Vagina (tissue), 2 donors: ENCODE results near the gene APOA1. TPM values are rescaled to one million over a fixed set of nuclear protein-coding genes. Genes with fewer than 3 reads are reported as not detected.

Source experiments
- DNase-seq, 2 donors: peaks; one replicate each; pipeline ENCODE4 v3.0.0-alpha.2; 2017; ENCODE audit errors: extremely low spot score in 2 of 2
- H3K27ac ChIP-seq: fragments of 200-600 bp; sonication (generic); one replicate; pipeline ENCODE4 v1.5.1; 2019
- H3K27me3 ChIP-seq: fragments of 200-600 bp; sonication (generic); one replicate; pipeline ENCODE4 v1.5.1; 2019
- H3K36me3 ChIP-seq, 2 donors: fragments of 200-600 bp; sonication (generic); one replicate each; pipeline ENCODE4 v1.5.1; 2017 to 2019
- H3K4me1 ChIP-seq: fragments of 200-600 bp; sonication (generic); one replicate; pipeline ENCODE4 v1.5.1; 2019
- H3K4me3 ChIP-seq, 2 donors: fragments of 200-600 bp; sonication (generic); 1 replicate in 1 of 2; 2 replicates in 1 of 2; pipeline ENCODE4 v1.5.1; 2016 to 2019
- H3K9me3 ChIP-seq: fragments of 200-600 bp; sonication (generic); one replicate; pipeline ENCODE4 v1.5.1; 2019
- POLR2A ChIP-seq, 2 donors: fragments of 450-650 bp; IDR thresholded peaks; one replicate each; pipeline ENCODE4 v1.6.1; 2017; ENCODE audit warnings: antibody characterized with exemption in 2 of 2, mild to moderate bottlenecking in 2 of 2, moderate library complexity in 2 of 2
- POLR2AphosphoS5 ChIP-seq, 2 donors: sonication (generic); formaldehyde crosslinking; IDR thresholded peaks; one replicate each; pipeline ENCODE4 v1.9.0; 2017; ENCODE audit warnings: antibody characterized with exemption in 2 of 2, mild to moderate bottlenecking in 2 of 2, low read depth in 1 of 2; ENCODE audit not compliant: insufficient read depth in 1 of 2
- intact Hi-C: fragments of 100-400 bp; cut with DNase I; formaldehyde crosslinking; loops from one replicate; pipeline ENCODE4 v1.15.1; 2023
- total RNA-seq: library from RNA; depleted of rRNA; stranded (reverse); fragments of >200 nt; gene quantifications from one replicate; pipeline ENCODE4 v1.2.3, GENCODE V29; 2016
- TF ChIP-seq, protein P1 (sequence below), 3 experiments: fragments of 450-650 bp in 2 of 3; fragments of 200-600 bp in 1 of 3; sonication (generic) in 1 of 3; IDR thresholded peaks; one replicate each; pipeline ENCODE4 v1.5.1; 2017 to 2019; ENCODE audit warnings: antibody characterized with exemption in 3 of 3, mild to moderate bottlenecking in 2 of 3, moderate library complexity in 2 of 3

The APOA1 gene
- total RNA-seq, 1 donor from 2014 or later = 2.2 TPM

DNA sequence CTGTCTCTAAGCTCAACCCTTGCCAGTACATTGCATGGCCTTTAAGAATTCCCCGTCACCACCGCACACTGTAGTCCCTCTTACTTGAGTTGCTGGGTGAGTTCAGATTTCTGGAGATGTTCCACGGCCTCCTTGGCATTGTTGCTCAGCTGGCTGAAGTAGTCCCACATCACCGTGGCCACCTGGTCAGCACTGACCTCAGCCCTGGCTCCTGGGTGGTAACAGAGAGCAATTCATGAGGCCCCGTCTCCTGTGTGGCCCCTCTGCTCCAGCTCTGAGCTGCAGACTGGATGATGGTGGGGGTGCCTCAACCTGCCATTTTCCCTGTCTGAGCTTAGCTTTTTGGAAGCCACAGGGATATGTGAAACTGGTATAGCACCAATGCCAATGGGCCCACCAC lies 14.8 kb downstream of the APOA1 start:
- no peaks in the 10 kb centered on the region for H3K9me3 ChIP-seq
- no peaks in the 10 kb centered on the region for H3K27me3 ChIP-seq
- no peak overlapping the region for H3K27ac ChIP-seq
- no peaks in the 10 kb centered on the region for H3K4me1 ChIP-seq
- no peak for DNase-seq
- no peaks in the 10 kb centered on the region for H3K36me3 ChIP-seq
- intact Hi-C loops = no loop called here
- no peak for TF ChIP-seq POLR2AphosphoS5 (IDR thresholded peaks at IDR 0.05; ENCODE audit: insufficient read depth in 1 of 2, low read depth in 1 of 2)
- TF ChIP-seq POLR2A (IDR thresholded peaks at IDR 0.05) = no peak
- TF ChIP-seq, protein P1, sequence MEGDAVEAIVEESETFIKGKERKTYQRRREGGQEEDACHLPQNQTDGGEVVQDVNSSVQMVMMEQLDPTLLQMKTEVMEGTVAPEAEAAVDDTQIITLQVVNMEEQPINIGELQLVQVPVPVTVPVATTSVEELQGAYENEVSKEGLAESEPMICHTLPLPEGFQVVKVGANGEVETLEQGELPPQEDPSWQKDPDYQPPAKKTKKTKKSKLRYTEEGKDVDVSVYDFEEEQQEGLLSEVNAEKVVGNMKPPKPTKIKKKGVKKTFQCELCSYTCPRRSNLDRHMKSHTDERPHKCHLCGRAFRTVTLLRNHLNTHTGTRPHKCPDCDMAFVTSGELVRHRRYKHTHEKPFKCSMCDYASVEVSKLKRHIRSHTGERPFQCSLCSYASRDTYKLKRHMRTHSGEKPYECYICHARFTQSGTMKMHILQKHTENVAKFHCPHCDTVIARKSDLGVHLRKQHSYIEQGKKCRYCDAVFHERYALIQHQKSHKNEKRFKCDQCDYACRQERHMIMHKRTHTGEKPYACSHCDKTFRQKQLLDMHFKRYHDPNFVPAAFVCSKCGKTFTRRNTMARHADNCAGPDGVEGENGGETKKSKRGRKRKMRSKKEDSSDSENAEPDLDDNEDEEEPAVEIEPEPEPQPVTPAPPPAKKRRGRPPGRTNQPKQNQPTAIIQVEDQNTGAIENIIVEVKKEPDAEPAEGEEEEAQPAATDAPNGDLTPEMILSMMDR (IDR thresholded peaks at IDR 0.05) = no peak
- H3K4me3 ChIP-seq = no peak overlapping the region

DNA sequence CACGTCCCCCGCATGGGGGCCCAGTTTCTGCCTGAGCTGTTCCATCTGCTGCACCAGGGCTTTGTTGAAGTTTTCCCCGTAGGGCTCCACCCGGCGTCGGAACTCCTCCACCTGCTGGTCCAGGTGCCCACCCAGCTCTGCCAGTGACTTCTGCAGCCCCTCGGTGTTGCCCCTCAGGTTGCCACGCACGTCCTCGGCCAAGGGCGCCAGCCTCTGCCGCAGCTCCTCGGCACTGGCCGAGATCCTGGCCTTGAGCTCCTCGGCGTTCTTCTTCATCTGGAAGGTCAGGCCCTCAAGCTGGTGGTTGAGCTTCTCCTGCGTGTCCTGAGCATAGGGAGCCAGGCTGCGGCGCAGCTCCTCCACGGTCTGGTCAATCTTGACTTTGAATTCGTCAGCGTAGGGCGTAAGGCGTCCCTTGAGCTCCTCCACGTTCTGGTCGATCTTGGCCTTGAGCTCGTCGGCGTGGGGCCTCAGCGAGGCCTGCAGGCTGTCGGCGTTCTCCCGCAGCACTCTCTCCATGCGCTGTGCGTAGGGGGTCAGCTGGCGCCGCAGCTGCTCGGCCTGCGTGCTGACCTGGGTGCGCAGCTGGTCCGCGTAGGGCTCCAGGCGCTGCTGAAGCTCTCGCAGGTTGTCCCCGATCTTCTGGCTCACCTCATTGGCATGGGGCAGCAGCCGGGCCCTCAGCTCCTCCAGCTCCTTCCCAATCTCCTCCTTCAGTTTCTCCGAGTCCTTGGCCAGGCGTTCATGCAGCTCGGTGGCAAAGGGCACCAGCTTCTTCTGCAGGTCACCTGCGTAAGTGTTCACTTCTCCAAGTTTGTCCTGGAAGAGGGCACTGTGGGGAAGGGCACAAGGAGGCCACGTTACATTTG lies 16.1 kb downstream of the APOA1 start:
- DNase-seq = no peak
- intact Hi-C loops = no loop called here
- Histone ChIP-seq H3K9me3 (no peaks in the 10 kb centered on the region), H3K4me3 (no peak overlapping the region), H3K36me3 (no peaks in the 10 kb centered on the region), H3K27me3 (no peaks in the 10 kb centered on the region), H3K4me1 (no peaks in the 10 kb centered on the region), H3K27ac (no peak overlapping the region)
- TF ChIP-seq POLR2A (IDR thresholded peaks at IDR 0.05) (no peak), POLR2AphosphoS5 (IDR thresholded peaks at IDR 0.05; ENCODE audit: insufficient read depth in 1 of 2, low read depth in 1 of 2) (no peak)
- TF ChIP-seq, protein P1 (IDR thresholded peaks at IDR 0.05) = no peak

DNA sequence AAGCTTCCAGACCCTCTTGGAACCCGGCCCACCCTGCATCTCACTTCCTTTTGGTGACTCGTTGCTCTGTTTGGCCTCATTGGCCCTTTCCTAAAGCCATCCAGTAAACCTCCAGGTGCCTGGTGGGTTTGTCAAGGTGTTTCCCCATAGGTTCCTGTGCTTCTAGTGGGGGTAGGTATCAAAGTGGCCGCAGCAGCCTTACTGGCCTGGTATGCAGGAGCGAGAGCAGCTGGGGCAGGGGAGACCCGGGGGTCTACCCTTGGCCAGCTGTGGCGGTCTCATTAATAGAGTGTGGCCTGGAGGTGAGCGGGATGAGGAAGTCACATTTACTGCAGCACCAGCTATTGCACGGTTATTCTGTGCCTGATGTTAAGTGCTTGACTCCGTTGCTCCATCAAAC lies 18.4 kb downstream of the APOA1 start:
- no peaks in the 10 kb centered on the region for H3K4me1 ChIP-seq
- no peak overlapping the region for H3K4me3 ChIP-seq
- no peak for DNase-seq
- TF ChIP-seq POLR2AphosphoS5 (IDR thresholded peaks at IDR 0.05; ENCODE audit: insufficient read depth in 1 of 2, low read depth in 1 of 2) = no peak
- TF ChIP-seq, protein P1 (IDR thresholded peaks at IDR 0.05) = no peak
- TF ChIP-seq POLR2A (IDR thresholded peaks at IDR 0.05) = no peak
- no peaks in the 10 kb centered on the region for H3K36me3 ChIP-seq
- H3K27me3 ChIP-seq = no peaks in the 10 kb centered on the region
- H3K9me3 ChIP-seq = no peaks in the 10 kb centered on the region
- intact Hi-C loops = no loop called here
- H3K27ac ChIP-seq = no peak overlapping the region

DNA sequence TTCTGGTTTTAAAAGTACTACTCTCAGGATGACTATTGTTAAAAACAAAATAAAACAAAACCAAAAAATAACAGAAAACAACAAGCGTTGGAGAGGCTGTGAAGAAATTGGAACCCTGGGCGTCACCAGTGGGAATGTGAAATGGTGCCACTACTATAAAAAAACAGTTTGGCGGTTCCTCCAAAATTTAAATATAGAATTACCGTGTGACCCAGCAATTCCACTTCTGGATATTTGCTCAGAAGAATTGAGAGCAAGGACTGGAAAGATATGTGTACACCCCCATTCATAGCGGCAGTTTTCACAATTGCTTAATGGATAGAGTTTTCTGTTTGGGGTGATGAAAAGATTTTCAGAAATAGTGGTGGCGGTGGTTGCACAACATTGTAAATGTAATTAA lies 22.9 kb downstream of the APOA1 start:
- Histone ChIP-seq H3K27me3 (no peaks in the 10 kb centered on the region), H3K36me3 (no peaks in the 10 kb centered on the region), H3K27ac (no peak overlapping the region), H3K4me1 (no peaks in the 10 kb centered on the region), H3K4me3 (no peak overlapping the region), H3K9me3 (no peaks in the 10 kb centered on the region)
- TF ChIP-seq POLR2AphosphoS5 (IDR thresholded peaks at IDR 0.05; ENCODE audit: insufficient read depth in 1 of 2, low read depth in 1 of 2) = no peak
- DNase-seq = no peak
- intact Hi-C loops = no loop called here

DNA sequence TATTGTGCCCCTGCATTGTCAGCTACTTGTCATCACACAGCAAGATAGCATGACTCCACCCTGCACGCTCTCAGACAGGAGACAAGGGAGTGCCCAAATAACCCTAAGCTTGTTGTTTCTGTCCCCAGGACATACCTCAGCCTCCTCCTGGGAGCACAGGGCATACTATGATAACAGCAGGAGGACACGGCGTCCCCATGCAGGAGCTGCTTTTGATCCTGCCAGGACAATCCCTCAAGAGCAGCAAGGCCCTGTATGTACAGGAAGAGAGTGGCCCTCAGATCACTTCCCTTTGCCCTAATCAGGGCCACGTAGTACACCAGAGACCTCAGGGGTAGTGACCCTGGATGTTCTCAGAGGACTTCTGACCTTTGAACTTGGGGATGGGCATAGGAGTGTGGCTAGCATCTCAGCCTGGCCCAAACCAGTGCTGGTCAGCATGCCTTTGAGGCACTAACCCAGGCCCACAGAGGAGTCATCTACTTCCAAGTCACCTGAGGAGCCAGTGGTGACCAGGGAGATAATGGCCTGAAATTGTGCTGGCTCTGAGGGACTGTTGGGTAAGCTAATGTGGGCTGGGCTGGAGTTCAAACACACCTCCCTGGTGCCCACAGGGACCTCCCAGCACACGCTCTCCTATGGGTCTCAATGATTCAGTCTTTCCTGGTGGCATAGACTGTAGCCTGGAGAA lies 23.5 kb downstream of the APOA1 start:
- intact Hi-C loops = no loop called here
- H3K4me3 ChIP-seq = no peak overlapping the region
- H3K9me3 ChIP-seq = no peaks in the 10 kb centered on the region
- H3K4me1 ChIP-seq = no peaks in the 10 kb centered on the region
- H3K27ac ChIP-seq = no peak overlapping the region
- H3K36me3 ChIP-seq = no peaks in the 10 kb centered on the region
- H3K27me3 ChIP-seq = no peaks in the 10 kb centered on the region
- no peak for DNase-seq
- TF ChIP-seq, protein P1 (IDR thresholded peaks at IDR 0.05) = no peak
- no peak for TF ChIP-seq POLR2AphosphoS5 (IDR thresholded peaks at IDR 0.05; ENCODE audit: insufficient read depth in 1 of 2, low read depth in 1 of 2)
- no peak for TF ChIP-seq POLR2A (IDR thresholded peaks at IDR 0.05)
